ENCODE measurements around the gene GOLGA8T.
A peak's percentile ranks its signal among the peaks of the same experiment; 100 is the strongest.
"Not testable (repeated sequence)": the region's sequence is repeated elsewhere in the genome, so short reads cannot be mapped to it uniquely, and the experiment has no call there.

The GOLGA8T gene

DNA sequence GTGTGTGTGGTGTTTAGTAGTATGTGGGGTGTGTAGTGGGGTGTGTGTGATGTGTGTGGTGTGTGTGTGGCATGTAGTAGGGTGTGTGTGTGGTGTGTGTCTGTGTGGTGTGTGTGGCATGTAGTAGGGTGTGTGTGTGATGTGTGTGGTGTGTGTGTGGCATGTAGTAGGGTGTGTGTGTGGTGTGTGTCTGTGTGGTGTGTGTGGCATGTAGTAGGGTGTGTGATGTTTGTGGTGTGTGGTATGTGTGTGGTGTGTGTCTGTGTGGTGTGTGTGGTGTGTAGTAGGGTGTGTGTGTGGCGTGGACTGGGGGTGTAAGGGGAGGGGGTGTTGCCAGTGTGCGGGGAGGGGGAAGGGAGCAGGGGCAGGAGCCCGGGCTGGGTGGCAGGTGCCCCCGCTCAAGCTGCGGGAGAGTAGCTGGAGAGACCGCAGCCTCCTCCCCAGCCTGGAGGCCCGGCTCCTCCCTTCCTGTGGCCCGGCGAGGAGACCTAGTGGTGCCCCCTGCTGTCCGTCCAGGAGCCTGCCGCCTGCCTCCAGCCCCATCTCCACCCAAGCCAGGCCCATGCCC is 38.3 kb downstream of the GOLGA8T start:
- not testable (repeated sequence) for H3K27ac Mint-ChIP-seq, H3K4me3 Mint-ChIP-seq, H3K36me3 Mint-ChIP-seq, H3K4me1 Mint-ChIP-seq, H3K27me3 Mint-ChIP-seq, H3K9me3 Mint-ChIP-seq
- peak; percentile 76 to 90 for ATAC-seq (replicated peaks)
- DNase-seq: peak; percentile 42

- not testable (repeated sequence) for H3K36me3 Mint-ChIP-seq; H3K4me3 Mint-ChIP-seq; H3K4me1 Mint-ChIP-seq; H3K9me3 Mint-ChIP-seq; DNase-seq; H3K27ac Mint-ChIP-seq; ATAC-seq (replicated peaks); H3K27me3 Mint-ChIP-seq
Observed at GRCh38 chr15:30175291-30175690, 40.4 kb downstream of the GOLGA8T start.

GRCh38 chr15:30176613-30177012 is 41.8 kb downstream of the GOLGA8T start:
- H3K4me1 Mint-ChIP-seq; ATAC-seq (replicated peaks); H3K4me3 Mint-ChIP-seq; H3K27me3 Mint-ChIP-seq; DNase-seq; H3K36me3 Mint-ChIP-seq; H3K9me3 Mint-ChIP-seq; H3K27ac Mint-ChIP-seq: not testable (repeated sequence)

DNA sequence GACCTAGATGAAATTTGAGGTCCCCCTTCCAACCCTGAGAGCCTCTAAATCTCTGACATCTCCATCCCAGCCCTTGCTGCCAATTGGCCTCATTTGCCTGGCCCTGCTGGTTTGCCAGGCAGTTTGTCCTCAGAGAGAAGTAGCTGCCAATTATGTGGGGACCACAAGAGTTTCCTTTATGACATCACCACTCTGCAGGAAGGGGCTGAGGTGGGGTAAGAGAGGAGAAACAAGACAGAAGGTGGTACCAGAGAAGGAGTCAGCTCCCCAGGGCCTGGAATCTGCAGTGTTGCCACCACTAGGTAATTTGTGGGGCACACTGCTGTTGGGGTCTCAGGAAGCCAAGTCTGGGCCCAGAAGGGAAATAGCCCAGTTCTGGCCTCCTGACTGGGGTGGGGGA is 45.0 kb downstream of the GOLGA8T start:
- not testable (repeated sequence) for H3K9me3 Mint-ChIP-seq; H3K36me3 Mint-ChIP-seq; H3K27me3 Mint-ChIP-seq; ATAC-seq (replicated peaks); H3K4me1 Mint-ChIP-seq; H3K4me3 Mint-ChIP-seq; DNase-seq; H3K27ac Mint-ChIP-seq

DNA sequence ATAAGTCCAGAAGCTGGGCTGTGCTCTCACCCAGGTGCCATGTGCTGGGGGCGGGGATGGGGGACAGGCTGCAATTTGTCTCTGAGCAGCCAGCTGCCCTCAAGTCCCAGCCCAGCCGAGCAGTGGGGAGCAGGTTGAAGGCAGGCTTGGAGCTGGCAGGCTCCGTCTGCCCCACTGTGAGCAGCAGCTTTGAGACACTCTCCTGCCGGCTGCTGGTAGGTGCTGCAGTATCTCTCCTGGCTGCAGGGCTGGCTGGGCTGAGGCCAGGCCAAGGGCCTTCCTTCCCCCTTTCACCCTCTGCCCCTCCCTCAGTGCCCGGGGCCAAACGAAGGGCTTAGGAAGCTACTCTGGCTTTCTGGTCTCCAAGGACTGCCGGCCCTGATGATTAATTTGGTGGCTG is 50.6 kb downstream of the GOLGA8T start:
- ATAC-seq (replicated peaks): peak; percentile 16 to 20
- H3K4me1 Mint-ChIP-seq, H3K4me3 Mint-ChIP-seq, H3K27me3 Mint-ChIP-seq, H3K9me3 Mint-ChIP-seq, H3K36me3 Mint-ChIP-seq, DNase-seq, H3K27ac Mint-ChIP-seq: not testable (repeated sequence)

GRCh38 chr15:30187429-30187828 is 52.6 kb downstream of the GOLGA8T start:
- DNase-seq; H3K27ac Mint-ChIP-seq; ATAC-seq (replicated peaks); H3K36me3 Mint-ChIP-seq; H3K9me3 Mint-ChIP-seq; H3K4me3 Mint-ChIP-seq; H3K4me1 Mint-ChIP-seq; H3K27me3 Mint-ChIP-seq: not testable (repeated sequence)

DNA sequence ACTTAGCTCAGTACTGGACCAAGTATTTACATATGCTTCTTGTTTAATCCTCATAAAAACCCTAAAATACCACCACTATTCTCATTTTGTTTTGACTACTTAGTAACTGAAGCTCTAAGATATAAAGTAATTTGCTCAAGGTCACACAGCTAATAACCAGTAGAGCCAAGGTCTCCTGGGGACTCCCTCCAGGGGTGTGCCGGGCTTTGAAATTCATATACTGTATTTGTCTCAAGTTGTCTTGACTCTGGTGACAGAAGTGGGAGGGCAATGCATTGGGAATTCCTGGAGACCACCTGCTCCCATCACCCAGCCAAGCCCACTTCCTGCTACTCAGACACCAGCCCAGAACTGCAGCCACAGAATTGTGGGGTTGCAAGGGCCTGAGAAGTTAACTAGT is 54.9 kb downstream of the GOLGA8T start:
- not testable (repeated sequence) for H3K27ac Mint-ChIP-seq; H3K4me1 Mint-ChIP-seq; H3K9me3 Mint-ChIP-seq; DNase-seq; ATAC-seq (replicated peaks); H3K36me3 Mint-ChIP-seq; H3K27me3 Mint-ChIP-seq; H3K4me3 Mint-ChIP-seq

- not testable (repeated sequence) for ATAC-seq (replicated peaks); H3K36me3 Mint-ChIP-seq; H3K4me3 Mint-ChIP-seq; H3K27me3 Mint-ChIP-seq; H3K9me3 Mint-ChIP-seq; H3K4me1 Mint-ChIP-seq; DNase-seq; H3K27ac Mint-ChIP-seq
Observed at GRCh38 chr15:30191143-30191542, 56.3 kb downstream of the GOLGA8T start.

DNA sequence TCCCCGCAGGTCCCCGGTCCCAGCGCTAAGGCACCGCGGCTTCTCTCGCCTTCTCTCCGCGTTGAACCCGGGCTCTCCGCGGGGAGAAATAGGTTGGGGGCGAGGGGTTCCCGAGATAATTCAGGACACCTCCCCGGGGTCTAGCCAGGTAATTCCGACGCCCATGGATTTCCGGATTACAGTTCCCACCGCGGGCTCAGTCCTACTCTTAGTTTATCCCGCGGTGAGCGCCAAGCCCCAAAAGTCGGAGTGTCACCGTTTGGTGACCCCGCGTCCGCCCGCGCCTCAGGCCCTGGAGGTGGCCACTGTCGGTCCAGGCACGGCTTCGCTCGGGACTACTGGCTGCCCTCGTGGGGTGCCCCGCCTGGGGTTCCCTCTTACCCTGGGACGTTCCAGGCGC is 56.8 kb downstream of the GOLGA8T start:
- not testable (repeated sequence) for H3K4me3 Mint-ChIP-seq, H3K27me3 Mint-ChIP-seq, DNase-seq, H3K27ac Mint-ChIP-seq, H3K4me1 Mint-ChIP-seq, H3K36me3 Mint-ChIP-seq, H3K9me3 Mint-ChIP-seq
- ATAC-seq (replicated peaks): peak in 1 of 2 donors; percentile 2

- H3K36me3 Mint-ChIP-seq, DNase-seq, H3K9me3 Mint-ChIP-seq, H3K27me3 Mint-ChIP-seq, H3K27ac Mint-ChIP-seq, H3K4me1 Mint-ChIP-seq: not testable (repeated sequence)
- H3K4me3 Mint-ChIP-seq: peak overlapping the region in 1 of 2 donors; percentile 41
- peak; percentile 35 to 38 for ATAC-seq (replicated peaks)
Observed at GRCh38 chr15:30192119-30192745, 57.4 kb downstream of the GOLGA8T start.

- not testable (repeated sequence) for H3K4me1 Mint-ChIP-seq; H3K9me3 Mint-ChIP-seq; H3K36me3 Mint-ChIP-seq; DNase-seq; H3K27me3 Mint-ChIP-seq; H3K27ac Mint-ChIP-seq; H3K4me3 Mint-ChIP-seq; ATAC-seq (replicated peaks)
Observed at GRCh38 chr15:30192892-30193291, 58.0 kb downstream of the GOLGA8T start.

Measured in stimulated activated naive B cell treated with anti-CD40 and anti-IgM and Interleukin-4, amounts not matched to agents 10 μg/mL and 1 μg/mL and 100 μg/mL, for 72 hours (primary cell).